ENCODE results near the gene LEO1. TPM values are rescaled to one million over a fixed set of nuclear protein-coding genes. Genes with fewer than 3 reads are reported as not detected.

Gene LEO1
- total RNA-seq, 1 experiment from 2014 or later, result 22.5 TPM

GRCh38 chr15:52014616-52015015 is 43.0 kb upstream of the LEO1 start:
- peaks cover 28% of the 10 kb centered on the region for H3K4me1 Mint-ChIP-seq (ENCODE audit: low read depth, unreplicated experiment)
- H3K27ac Mint-ChIP-seq (ENCODE audit: unreplicated experiment), result no peak overlapping the region
- CTCF ChIA-PET, result interaction anchor here (0.7 kb wide), 1 partner anchor 128 kb away, joined by 5 read pairs; no protein-coding TSS in a partner anchor
- H3K4me3 Mint-ChIP-seq (ENCODE audit: low read depth, unreplicated experiment), result no peak overlapping the region
- no peaks in the 10 kb centered on the region for H3K27me3 Mint-ChIP-seq (ENCODE audit: unreplicated experiment)
- no peaks in the 10 kb centered on the region for H3K9me3 Mint-ChIP-seq (ENCODE audit: low read depth, unreplicated experiment)
- no peak for TF ChIP-seq CTCF (IDR thresholded peaks at IDR 0.05; ENCODE audit: unreplicated experiment)
- BruUV-seq (replicated peaks), result no TSS peak
- intact Hi-C loops (cut with micrococcal nuclease; ENCODE audit: unreplicated experiment), result no loop called here
- peaks cover 11% of the 10 kb centered on the region for H3K36me3 Mint-ChIP-seq (ENCODE audit: insufficient read depth, unreplicated experiment)
- DNase-seq, result no peak

- no peak for TF ChIP-seq CTCF (IDR thresholded peaks at IDR 0.05; ENCODE audit: unreplicated experiment)
- Mint-ChIP-seq H3K4me3 (ENCODE audit: low read depth, unreplicated experiment) (no peak overlapping the region), H3K36me3 (ENCODE audit: insufficient read depth, unreplicated experiment) (no peaks in the 10 kb centered on the region), H3K27me3 (ENCODE audit: unreplicated experiment) (no peaks in the 10 kb centered on the region), H3K27ac (ENCODE audit: unreplicated experiment) (no peak overlapping the region), H3K9me3 (ENCODE audit: low read depth, unreplicated experiment) (no peaks in the 10 kb centered on the region), H3K4me1 (ENCODE audit: low read depth, unreplicated experiment) (peaks cover 29% of the 10 kb centered on the region)
- no peak for DNase-seq
- CTCF ChIA-PET, result no interaction called here
- BruUV-seq (replicated peaks), result no TSS peak
- intact Hi-C loops (cut with micrococcal nuclease; ENCODE audit: unreplicated experiment), result no loop called here
Observed at GRCh38 chr15:52013151-52013791, 41.7 kb upstream of the LEO1 start.

GRCh38 chr15:52012210-52012609 is 40.6 kb upstream of the LEO1 start:
- no peak overlapping the region for H3K4me3 Mint-ChIP-seq (ENCODE audit: low read depth, unreplicated experiment)
- H3K36me3 Mint-ChIP-seq (ENCODE audit: insufficient read depth, unreplicated experiment), result no peaks in the 10 kb centered on the region
- no peak overlapping the region for H3K27ac Mint-ChIP-seq (ENCODE audit: unreplicated experiment)
- CTCF ChIA-PET, result interaction anchor here (0.9 kb wide), 1 partner anchor 224 kb away, joined by 5 read pairs; no protein-coding TSS in a partner anchor
- BruUV-seq (replicated peaks), result no TSS peak
- TF ChIP-seq CTCF (IDR thresholded peaks at IDR 0.05; ENCODE audit: unreplicated experiment), result no peak
- H3K27me3 Mint-ChIP-seq (ENCODE audit: unreplicated experiment), result no peaks in the 10 kb centered on the region
- DNase-seq, result no peak
- no peaks in the 10 kb centered on the region for H3K9me3 Mint-ChIP-seq (ENCODE audit: low read depth, unreplicated experiment)
- H3K4me1 Mint-ChIP-seq (ENCODE audit: low read depth, unreplicated experiment), result peaks cover 28% of the 10 kb centered on the region
- intact Hi-C loops (cut with micrococcal nuclease; ENCODE audit: unreplicated experiment), result no loop called here

GRCh38 chr15:52011711-52012144 is 40.1 kb upstream of the LEO1 start:
- no peak for TF ChIP-seq CTCF (IDR thresholded peaks at IDR 0.05; ENCODE audit: unreplicated experiment)
- no TSS peak for BruUV-seq (replicated peaks)
- no peak overlapping the region for H3K27ac Mint-ChIP-seq (ENCODE audit: unreplicated experiment)

More at GRCh38 chr15:52011711-52012144, 40.1 kb upstream of the LEO1 start:
- no peak for DNase-seq
- H3K36me3 Mint-ChIP-seq (ENCODE audit: insufficient read depth, unreplicated experiment), result no peaks in the 10 kb centered on the region
- H3K4me3 Mint-ChIP-seq (ENCODE audit: low read depth, unreplicated experiment), result no peak overlapping the region
- intact Hi-C loops (cut with micrococcal nuclease; ENCODE audit: unreplicated experiment), result no loop called here
- H3K9me3 Mint-ChIP-seq (ENCODE audit: low read depth, unreplicated experiment), result no peaks in the 10 kb centered on the region
- no peaks in the 10 kb centered on the region for H3K27me3 Mint-ChIP-seq (ENCODE audit: unreplicated experiment)
- CTCF ChIA-PET, result interaction anchor here (0.6 kb wide), 1 partner anchor 92 kb away, joined by 3 read pairs; no protein-coding TSS in a partner anchor
- peaks cover 28% of the 10 kb centered on the region for H3K4me1 Mint-ChIP-seq (ENCODE audit: low read depth, unreplicated experiment)

All from Calu3 (cell line).